PFSK-1 (cell line): ENCODE measurements around the gene GPD2.

Experiments used
- FOXP2 ChIP-seq: optimal IDR thresholded peaks from 2 replicates; pipeline ENCODE3; 2011; ENCODE audit warnings: borderline replicate concordance, control low read depth, inconsistent platforms; ENCODE audit not compliant: insufficient read depth; ENCODE audit errors: extremely low read length, extremely low read depth
- POLR2AphosphoS5 ChIP-seq: IDR thresholded peaks from 2 replicates; pipeline ENCODE4 v1.6.1; 2012; ENCODE audit warnings: low read depth, mild to moderate bottlenecking, control low read depth, low read length, moderate library complexity
- REST ChIP-seq, 2 experiments: IDR thresholded peaks; 2 replicates each; pipeline versions ENCODE4 v1.6.1 to v1.8.0; 2011 to 2012; ENCODE audit warnings: low read depth in 2 of 2, low read length in 2 of 2, control low read depth in 1 of 2, inconsistent platforms in 1 of 2, mild to moderate bottlenecking in 1 of 2, moderate library complexity in 1 of 2; ENCODE audit not compliant: insufficient read depth in 1 of 2
- SIN3A ChIP-seq: IDR thresholded peaks from 2 replicates; pipeline ENCODE4 v1.6.1; 2012; ENCODE audit warnings: mild to moderate bottlenecking, low read length, moderate library complexity, borderline replicate concordance; ENCODE audit not compliant: insufficient read depth
- TAF1 ChIP-seq: IDR thresholded peaks from 2 replicates; pipeline ENCODE4 v1.6.1; 2012; ENCODE audit warnings: low read length, control low read depth, borderline replicate concordance; ENCODE audit not compliant: insufficient read depth

The GPD2 gene

GRCh38 chr2:156513219-156513618, 77.0 kb downstream of the GPD2 start:
- no peak for TF ChIP-seq POLR2AphosphoS5
- TF ChIP-seq TAF1 = no peak
- TF ChIP-seq REST (IDR thresholded peaks at IDR 0.05; ENCODE audit: insufficient read depth in 1 of 2, low read depth in 2 of 2, low read length in 2 of 2) = no peak
- no peak for TF ChIP-seq FOXP2
- no peak for TF ChIP-seq SIN3A

- TF ChIP-seq SIN3A (no peak), POLR2AphosphoS5 (no peak), TAF1 (no peak), FOXP2 (no peak), REST (IDR thresholded peaks at IDR 0.05; ENCODE audit: insufficient read depth in 1 of 2, low read depth in 2 of 2, low read length in 2 of 2) (no peak)
Observed at GRCh38 chr2:156517419-156517818, 81.2 kb downstream of the GPD2 start.

- TF ChIP-seq TAF1 (no peak), REST (IDR thresholded peaks at IDR 0.05; ENCODE audit: insufficient read depth in 1 of 2, low read depth in 2 of 2, low read length in 2 of 2) (no peak), SIN3A (no peak), FOXP2 (no peak), POLR2AphosphoS5 (no peak)
Observed at GRCh38 chr2:156518138-156518537, 82.0 kb downstream of the GPD2 start.

- no peak for TF ChIP-seq REST (IDR thresholded peaks at IDR 0.05; ENCODE audit: insufficient read depth in 1 of 2, low read depth in 2 of 2, low read length in 2 of 2)
- TF ChIP-seq SIN3A = no peak
- no peak for TF ChIP-seq POLR2AphosphoS5
Observed at GRCh38 chr2:156522864-156523440, 86.8 kb downstream of the GPD2 start.
